Stimulated activated CD4-positive, alpha-beta T cell treated with anti-CD3 and anti-CD28 coated beads, Interleukin-4, amount 100 ng/mL, for 24 hours (primary cell): ENCODE results near the gene ATAD3B.
"Not testable (repeated sequence)": the region's sequence is repeated elsewhere in the genome, so short reads cannot be mapped to it uniquely, and the experiment has no call there.

ENCODE experiments used
- DNase-seq: peaks from one replicate; pipeline ENCODE4 v3.0.0-alpha.2; 2020

ATAD3B gene

DNA sequence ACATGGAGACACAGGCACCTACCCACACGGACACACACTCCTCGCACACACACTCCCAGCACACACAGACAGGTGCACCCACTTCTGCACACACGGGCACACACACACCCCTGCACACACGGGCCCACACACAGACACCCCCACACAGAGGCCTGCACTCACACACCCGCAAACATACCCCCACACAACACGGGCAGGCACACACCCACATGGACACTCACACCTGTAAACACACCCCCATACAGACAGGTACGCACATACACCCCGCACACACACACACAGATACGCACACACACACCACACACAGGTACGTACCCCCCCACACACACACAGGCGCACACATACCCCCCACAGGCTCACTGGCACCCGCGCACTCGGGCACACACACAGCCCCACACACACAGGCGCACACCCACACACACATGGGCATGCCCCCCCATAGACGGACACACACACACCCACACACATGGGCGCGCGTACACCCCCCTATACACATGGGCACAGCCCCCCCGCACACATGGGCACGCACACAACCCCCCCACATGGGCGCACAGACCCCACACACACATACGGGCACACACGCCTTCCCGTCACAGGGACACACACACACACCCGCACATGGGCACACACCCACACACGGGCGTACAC lies 46.5 kb downstream of the ATAD3B start:
- no peak for DNase-seq

DNA sequence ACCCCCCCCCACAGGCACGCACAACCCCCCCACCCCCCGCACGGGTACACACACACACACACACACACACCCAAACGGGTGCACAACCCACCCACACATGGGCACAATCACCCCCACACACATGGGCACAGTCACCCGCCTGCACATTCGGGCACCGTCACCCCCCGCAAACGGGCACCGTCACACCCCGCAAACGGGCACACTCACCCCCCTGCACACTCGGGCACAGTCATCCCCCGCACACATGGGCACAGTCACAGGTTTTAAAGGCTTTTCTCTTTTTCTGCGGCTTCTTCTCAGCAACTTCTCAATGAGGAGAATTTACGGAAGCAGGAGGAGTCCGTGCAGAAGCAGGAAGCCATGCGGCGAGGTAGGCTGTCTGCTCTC lies 47.0 kb downstream of the ATAD3B start:
- not testable (repeated sequence) for DNase-seq

DNA sequence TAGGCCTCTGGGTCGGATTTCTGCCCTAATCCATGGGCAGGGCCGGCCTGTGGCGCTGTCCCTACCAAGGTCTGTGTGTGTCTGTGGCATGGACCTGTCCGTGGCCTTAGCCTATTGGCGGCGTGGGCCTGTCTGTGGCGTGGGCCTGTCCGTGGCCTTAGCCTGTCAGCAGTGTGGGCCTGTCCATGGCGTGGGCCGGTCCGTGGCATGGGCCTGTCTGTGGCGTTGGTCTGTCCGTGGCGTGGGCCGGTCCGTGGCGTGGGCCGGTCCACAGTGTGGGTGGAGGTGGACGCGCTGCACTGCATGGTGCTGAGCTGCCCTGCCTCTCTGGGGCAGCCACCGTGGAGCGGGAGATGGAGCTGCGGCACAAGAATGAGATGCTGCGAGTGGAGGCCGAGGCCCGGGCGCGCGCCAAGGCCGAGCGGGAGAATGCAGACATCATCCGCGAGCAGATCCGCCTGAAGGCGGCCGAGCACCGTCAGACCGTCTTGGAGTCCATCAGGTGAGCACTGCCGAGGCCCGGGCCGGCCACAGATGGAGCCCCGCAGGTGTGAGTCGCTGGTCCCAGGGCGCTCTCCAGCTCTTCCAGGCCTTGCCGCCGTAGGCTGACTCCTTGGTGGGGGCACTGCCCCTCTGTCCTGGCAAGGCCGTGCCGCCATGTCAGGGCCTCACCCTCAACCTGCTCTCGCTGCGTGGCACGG lies 48.4 kb downstream of the ATAD3B start:
- DNase-seq, result not testable (repeated sequence)

DNA sequence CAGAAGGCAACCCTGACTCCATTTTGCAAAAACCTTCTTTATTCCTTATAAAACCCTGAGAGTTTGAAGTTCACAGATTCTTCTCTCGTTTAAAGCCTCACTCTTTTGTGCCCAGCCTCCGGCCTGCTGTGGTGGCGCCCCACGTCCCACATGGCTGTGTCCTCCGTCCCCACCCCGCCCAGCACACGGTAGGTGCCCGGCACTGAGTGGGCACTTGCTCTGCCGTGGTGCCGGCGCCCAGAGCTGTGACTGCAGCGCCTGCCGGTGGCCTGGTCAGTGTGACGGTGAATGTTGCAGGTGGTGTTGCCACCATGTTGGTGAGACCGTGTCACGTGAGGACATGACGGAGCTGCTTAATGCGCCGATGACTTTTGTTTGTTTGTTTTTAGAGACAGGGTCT lies 49.8 kb downstream of the ATAD3B start:
- DNase-seq, result no peak

DNA sequence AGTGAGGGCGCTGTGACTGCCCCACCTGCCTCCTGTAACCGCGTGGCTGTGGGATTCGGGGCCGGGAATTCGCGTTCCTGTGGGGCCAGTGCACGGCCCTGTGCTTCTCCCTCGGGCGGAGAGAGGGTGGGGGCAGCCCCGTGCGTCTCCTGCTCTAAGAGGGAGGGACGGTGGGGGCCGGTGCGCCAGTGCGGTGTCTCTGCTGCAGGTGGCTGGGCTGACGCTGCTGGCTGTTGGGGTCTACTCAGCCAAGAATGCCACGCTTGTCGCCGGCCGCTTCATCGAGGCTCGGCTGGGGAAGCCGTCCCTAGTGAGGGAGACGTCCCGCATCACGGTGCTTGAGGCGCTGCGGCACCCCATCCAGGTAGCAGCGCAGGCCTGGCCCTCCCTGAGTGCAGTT lies 51.0 kb downstream of the ATAD3B start:
- not testable (repeated sequence) for DNase-seq

DNA sequence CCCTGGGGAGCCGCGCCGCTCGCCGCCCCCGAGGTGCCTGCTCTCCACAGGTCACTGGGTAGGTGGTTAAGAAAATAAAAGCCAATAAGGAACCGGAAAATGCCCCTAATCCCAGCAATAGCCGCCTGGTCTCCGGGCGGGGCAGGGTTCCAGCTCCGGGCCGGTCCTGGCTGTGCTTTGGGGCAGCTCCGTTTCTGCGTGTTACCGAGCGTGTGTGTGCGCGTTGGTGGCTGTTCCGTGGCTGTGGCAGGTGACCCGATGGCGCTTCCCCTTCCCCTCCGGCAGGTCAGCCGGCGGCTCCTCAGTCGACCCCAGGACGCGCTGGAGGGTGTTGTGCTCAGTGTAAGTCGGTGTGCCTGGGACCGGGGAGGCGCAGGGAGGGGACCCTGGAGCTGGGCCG lies 51.7 kb downstream of the ATAD3B start:
- DNase-seq, result not testable (repeated sequence)

DNA sequence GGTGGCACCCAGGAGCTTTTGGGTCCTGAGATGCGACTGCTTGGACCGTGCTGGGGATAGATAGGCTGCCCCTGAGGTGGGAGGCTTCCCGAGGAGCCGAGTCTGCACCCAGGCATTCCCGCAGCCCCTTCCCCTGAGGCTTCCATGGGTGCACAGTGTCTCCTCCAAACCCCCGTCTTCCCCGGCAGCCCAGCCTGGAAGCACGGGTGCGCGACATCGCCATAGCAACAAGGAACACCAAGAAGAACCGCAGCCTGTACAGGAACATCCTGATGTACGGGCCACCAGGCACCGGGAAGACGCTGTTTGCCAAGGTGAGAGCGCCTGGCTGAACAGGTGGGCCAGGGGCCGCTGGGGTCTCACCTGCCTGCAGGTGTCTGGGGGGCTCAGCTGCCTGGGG lies 52.1 kb downstream of the ATAD3B start:
- DNase-seq, result not testable (repeated sequence)

DNA sequence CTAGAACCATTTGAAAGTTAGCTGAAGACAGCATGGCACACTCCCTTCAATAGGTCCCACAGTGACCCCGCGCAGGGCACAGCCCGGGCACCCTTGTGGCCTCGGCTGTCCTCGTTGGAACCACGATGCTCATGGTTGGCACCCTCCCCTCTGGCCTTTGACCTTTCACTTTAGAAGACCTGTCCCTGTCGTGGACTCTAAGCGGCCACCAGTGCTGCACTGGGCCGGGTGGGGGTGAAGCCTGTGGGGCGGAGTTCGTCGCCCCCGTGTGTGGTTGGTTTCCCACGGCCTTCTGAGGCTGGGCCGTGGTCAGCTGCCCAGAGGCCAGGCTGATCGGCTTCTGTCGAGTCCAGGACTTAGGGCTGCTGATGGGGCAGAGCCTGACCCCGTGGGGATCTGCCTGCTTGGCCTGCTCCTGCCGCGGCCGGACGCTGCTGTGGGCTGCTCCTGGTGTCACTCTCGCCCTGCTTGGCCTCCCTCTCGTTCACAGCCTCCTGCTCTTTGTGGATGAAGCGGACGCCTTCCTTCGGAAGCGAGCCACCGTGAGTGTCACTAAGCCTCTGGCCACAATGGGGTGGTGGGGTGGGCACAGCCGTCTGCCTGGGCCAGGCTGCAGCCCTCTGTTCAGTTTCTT lies 53.3 kb downstream of the ATAD3B start:
- not testable (repeated sequence) for DNase-seq

DNA sequence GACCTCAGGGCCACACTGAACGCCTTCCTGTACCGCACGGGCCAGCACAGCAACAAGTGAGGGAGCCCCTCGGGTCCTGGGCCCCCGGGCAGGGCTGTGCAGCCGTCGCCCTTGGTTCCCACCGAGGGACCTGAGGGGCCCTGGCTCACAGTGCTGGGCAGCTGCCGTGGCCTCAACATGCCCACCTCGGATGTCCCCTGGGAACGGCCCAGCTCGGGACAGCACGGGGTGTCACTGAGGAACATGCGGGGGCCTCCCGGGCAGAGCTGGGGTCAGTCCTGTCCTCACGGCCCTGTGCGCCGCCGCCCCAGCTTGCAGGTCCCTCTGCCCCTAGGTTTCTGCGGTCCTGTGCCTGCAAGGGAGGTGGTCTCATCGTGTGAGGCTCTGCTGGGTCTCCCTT lies 54.9 kb downstream of the ATAD3B start:
- not testable (repeated sequence) for DNase-seq

DNA sequence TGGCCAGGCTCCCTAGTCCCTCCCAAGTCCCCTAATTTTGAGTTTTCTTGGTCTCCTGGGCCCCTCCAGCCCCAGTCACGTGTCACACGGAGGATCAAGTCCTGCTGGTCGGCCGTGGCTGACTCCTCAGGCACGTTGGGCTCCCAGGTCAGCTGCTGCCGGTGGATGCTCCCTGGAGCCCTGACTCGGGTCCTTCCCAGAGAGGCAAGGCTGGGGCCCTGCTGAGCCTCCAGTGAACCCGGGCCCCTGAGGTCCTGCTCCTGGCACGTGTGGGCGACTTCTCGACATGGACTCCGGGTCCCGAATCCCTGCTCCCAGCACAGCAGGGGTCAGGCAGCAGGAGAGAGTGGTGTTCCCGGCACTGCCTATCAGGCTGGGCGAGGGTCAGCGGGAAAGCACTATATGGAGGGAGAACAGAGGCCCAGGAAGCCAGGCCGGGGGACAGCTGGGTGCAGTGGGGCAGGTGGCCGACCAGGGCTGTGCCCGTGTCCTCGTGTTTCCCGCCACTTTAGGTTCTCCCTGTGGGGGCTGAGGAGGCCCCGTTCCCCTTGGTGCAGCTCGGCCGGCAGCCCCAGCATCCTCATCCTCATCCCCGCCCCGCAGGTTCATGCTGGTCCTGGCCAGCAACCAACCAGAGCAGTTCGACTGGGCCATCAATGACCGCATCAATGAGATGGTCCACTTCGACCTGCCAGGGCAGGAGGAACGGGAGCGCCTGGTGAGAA lies 55.7 kb downstream of the ATAD3B start:
- DNase-seq, result no peak

DNA sequence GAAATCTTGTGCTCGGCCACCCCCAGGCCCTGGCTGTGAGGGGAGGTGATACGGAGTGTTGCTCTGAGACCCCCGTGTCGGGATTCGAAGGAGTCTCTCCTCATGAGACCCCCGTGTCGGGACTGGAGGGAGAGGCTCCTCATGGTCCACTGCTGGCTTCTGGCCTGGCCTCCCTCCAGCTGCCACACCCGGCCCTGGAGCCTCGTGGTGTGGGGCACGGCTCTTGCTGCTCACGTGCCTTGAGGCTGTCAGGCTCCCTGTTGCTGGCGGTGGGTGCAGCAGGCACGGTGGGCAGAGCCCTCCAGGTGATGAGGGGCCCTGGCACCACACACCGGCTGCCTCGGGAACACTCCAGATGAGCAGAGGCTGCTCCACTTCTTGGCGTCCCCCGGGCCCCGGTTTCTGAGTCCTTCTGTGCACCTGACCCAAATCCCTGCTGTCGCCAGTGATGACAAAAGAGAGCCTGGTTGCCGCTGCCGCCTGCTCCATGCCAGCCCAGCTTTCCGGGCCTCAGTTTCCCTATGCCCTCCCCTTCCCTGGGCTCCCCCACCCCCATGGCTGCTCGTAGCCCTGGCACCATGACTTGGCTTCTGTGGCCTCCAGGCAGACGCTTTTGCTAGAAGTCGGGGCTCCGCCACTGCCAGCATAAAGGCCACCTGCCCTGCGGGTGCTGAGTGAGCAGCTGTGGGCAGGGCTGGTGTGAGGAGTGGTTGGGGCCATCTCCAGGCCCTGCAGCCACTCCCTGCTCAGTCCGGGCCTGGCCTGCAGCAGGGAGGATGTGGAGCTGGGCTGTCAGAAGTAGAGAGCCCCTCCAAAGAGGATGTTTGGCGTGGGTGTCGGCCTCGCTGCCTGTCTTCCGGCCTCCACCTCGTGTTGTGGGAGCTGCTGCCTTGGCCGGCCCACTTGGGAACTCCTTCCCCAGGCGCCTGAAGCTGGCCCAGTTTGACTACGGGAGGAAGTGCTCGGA lies 57.0 kb downstream of the ATAD3B start:
- no peak for DNase-seq

DNA sequence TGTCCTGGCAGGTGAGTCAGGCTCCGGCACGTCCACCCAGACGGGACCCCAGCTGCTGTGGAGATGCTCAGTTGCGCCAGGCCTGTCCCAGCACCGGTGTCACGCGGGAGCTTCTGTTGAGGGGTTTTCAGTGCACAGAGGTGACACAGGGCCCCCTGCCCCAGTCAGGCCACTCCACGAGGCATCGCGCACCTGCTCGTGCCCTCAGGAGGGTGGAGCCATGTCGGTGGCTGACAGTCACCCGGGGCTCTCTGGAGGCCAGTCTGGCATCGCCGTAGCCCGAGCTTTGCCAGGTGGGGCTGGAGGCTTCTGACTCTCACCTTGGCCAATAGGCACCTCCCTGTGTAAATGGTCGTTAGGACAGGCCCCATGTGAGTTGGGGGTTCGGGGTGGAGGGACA lies 57.8 kb downstream of the ATAD3B start:
- DNase-seq, result no peak

DNA sequence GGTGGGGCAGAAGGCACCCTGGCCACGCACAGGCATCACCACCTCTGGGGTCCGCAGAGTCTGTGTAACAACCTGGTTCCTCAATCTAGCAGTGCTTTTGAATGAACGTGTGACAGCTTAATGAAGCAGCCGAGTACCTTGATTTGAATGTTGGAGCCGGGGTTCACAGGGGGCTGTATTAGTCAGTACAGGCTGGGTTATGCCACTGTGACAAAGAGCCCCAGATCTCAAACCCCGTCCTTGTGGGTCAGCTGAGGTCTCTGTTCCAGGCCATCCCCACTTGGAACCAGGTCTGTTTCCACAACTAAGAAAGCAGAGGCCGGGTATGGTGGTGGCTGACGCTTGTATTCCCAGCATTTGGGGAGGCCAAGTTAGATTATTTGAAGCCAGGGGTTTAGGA lies 58.4 kb downstream of the ATAD3B start:
- DNase-seq, result no peak

DNA sequence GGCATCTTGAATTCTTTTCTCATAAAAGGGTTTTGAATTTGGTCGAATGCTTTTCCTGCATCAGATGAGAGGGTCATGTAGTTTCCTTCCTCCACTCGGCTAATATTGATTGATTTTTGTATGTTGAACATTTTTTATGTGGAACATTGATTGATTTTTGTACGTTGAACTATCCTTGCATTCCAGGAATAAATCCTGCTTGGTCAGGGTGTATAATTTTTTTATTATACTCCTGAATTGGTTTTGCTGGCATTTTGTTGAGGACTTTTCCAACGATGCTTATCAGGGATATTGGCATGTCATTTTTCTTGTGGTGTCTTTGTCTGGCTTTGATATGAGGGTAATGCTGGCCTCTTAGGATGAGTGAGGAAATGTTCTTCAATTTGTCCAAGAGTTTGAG lies 60.4 kb downstream of the ATAD3B start:
- DNase-seq, result no peak

DNA sequence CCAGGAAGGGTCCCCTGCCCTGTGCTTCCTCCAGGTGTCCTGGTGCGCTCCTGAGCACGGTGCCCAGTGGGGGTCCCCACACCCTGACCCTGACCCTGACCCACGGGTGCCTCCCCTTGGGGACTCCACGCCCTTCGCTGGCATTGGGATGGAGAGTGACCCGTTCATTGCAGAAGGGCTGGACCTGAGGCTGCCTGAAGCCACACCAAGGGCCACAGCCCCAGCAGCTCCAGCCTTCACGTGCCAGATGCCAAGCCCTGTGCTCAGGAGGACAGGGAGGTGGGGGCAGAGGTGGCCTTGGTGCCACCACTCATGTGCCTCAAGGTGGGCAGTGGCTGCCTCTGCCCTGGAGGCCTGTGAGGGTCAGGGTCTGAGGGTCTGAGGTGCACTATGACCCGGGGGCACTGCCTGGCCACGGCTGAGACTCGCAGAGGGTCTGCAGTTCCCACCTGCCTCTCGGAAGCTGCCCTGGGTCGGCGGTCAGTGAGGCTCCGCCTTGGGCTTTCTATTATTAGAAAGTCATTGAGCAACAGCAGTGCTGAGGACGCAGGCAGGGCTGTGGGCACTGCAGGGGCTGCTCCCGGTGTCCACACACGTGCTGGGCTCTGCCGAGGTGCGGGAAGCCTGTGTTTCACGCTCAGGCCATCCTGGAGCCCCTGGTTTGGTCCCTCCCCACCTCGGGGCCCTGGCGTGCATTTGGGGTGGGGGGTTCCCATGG lies 61.8 kb downstream of the ATAD3B start:
- not testable (repeated sequence) for DNase-seq

DNA sequence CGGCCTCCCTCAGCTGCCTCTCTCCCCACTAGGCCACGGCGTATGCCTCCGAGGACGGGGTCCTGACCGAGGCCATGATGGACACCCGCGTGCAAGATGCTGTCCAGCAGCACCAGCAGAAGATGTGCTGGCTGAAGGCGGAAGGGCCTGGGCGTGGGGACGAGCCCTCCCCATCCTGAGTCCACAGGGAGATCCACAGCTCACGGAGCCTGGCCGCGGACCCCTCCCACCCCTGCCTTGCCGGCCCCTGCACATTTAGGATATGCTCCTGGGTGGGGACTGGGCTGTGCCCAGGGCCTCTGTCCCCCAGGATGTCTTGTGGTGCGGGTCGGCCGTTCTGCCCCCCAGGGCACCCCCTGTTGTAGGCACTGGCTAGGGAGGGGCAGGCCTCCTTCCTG lies 62.3 kb downstream of the ATAD3B start:
- DNase-seq, result not testable (repeated sequence)

DNA sequence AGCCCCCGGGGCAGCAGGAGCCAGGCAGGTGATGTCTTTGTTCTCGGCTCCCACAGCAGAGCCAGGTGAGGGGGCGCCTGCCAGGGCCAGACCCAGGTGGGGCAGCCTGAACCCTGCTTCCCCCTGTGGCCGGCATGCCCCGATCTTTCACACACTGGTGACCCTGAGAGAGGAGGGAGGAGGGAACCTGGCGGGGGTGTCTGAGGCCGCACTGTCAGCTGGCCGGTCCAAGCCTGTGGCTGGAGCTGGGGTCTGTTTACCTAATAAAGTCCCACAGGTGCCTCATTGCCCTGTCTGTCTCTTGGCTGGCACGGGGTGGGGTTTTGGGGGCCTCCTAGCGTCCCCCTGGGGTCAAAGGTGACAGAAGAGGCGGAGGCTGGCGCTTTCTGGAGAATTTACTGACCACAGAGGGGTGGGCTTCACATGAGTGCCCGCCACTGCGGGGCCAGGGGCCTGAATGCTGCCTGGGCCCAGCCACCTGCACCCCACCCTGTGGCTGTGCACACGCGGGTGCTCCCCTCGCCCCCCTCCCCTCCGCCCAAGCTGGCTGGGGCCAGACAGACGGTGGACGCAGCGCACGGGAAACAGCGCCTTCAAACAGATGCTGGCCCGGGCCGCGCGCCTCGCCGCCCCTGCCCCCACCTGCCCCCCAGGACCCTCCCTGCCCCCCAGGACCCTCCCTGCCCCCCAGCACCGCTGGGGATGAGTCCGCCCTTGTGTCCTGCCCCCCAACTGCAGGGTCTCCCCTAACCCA lies 63.0 kb downstream of the ATAD3B start:
- DNase-seq, result no peak

DNA sequence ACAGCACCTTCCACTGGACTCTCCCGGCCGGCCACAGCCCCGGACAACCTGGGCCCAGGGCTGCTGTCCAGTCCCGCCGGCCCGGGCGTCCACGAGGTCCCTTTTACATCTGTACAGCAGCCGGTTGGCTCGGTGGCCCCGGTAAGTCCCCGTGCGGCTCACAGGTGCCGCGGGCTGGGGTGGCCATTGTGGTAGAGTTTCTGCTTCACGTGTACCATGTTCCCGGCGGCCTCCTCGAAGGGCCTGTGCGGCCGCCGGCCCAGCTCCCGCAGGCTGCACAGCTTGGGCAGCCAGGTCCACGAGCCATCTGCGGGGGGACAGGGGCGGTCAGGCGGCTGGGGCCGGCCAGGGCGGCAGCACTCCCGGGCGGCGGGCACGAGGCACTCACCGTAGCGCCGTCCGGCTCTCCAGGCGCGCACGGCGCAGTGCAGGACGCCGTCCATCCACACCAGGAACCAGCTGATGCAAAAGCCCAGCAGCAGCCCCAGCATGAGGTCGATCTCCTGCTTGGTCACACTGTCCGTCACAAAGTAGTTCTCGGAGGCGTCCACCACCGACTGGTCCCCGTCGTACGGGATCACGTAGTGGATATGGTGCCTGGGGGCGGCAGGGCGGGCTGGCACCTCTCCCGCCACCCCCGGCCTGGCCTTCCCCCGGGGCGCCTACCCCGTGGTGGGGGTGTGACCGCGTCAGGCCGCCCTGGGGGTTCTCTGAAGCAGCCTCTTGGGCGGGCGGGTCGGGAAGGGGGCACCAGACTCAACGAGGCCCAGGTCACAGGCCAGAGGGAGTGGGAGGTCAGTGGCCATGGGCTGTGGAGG lies 63.8 kb downstream of the ATAD3B start:
- DNase-seq, result no peak

DNA sequence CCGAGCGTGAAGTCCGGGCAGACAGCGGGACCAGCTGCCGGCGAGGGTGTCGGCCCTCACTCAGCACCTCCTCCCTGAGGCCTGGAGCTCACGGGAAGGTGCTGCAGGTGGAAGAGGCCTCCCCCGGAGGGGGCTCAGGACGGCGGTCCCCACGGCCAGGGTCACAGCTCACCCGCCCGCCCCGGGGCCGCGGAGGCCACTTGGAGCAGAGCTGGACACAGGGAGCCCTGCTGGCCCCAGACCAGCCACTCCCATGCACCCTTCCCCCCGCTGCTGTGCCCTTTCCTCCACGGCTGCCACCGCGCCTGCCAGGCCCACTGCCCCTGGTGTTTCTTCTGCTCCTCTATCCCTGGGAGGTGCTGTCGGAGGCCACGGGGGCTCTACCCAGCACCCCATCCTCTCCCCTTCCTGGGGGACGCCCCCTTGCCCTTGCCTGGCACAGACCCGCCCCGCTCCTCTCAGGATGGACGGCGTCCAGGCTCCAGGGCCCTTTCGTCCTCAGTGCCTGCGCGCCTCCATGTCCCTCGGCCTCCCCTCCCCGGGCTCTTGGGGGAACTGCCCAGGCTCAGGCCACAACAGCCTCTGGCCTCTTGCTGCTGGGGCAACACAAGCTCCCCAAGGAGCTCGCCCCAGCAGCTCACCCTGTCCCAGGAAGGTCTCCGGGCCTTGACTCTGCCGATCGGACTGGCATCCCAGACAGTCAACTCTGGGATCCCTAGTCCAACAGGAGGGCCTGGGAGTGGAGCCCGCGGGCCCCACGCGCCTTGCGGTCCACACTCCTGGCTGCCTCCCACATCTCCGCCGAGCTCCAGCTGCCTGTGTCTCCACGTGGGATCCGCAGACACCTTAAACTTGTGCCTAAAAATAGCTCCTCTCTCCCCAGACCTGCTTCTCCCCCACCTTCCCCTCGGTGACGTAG lies 64.7 kb downstream of the ATAD3B start:
- no peak for DNase-seq
